ENCODE results near the gene CIB4. TPM values are rescaled to one million over a fixed set of nuclear protein-coding genes. Genes with fewer than 3 reads are reported as not detected.

The CIB4 gene
- total RNA-seq, 1 experiment from 2014 or later, result not detected

DNA sequence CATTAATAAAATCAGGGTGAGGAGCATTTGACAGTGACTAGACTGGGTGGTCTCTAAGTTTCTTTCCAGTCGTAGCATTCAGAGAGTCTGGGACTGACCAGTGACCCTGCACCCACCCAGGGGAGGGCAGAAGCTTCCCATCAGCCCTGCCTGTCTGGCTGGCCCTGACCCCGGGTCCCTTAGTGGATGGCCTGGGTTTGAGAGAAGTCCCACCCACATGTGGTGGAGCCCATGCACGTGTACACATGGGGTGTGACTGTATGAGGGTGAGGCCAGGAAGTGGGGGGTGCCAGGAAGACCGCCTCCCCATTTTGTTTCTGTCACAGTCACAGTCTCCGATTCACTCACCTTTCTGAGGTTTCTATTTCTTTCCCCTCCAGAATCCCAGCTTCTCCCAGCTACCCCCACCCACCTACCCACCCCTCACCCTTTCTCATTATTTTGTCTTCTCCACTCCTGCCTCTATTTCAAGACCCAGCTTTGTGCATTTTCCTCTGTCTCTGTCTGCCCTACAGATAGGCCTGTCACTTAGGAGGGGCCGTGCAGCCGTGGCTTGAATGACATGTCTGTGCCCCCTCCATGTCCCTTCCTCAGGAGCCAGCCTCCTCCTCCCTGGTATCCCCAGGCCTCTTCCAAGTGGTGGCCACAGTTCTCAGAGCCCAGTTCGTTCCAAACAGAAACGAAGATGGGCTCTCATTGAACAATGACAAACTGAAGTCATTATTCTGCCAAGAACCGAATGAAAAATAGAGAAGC is 13.6 kb downstream of the CIB4 start:
- no TSS peak for BruUV-seq (replicated peaks)
- Histone ChIP-seq H3K27me3 (ENCODE audit: insufficient read depth, low read depth) (no peaks in the 10 kb centered on the region), H3K27ac (no peak overlapping the region), H3K9me3 (ENCODE audit: insufficient read depth, low read depth) (no peaks in the 10 kb centered on the region), H3K4me2 (no peak overlapping the region), H4K20me1 (ENCODE audit: insufficient read depth) (no peaks in the 10 kb centered on the region), H3K4me3 (no peak overlapping the region), H3K36me3 (ENCODE audit: low read depth) (no peaks in the 10 kb centered on the region), H3F3A (ENCODE audit: insufficient read depth, low read depth) (no peaks in the 10 kb centered on the region; the same call in 1 of the 2 replicates), H3K4me1 (replicated peaks; ENCODE audit: insufficient read depth) (peaks cover 27% of the 10 kb centered on the region), H2AFZ (no peak overlapping the region), H3K9me2 (ENCODE audit: insufficient read depth) (no peaks in the 10 kb centered on the region), H3K79me2 (ENCODE audit: low read depth) (no peaks in the 10 kb centered on the region)
- POLR2A ChIA-PET (ENCODE audit: unreplicated experiment), result no interaction called here
- intact Hi-C loops (cut with micrococcal nuclease; ENCODE audit: unreplicated experiment), result no loop called here
- DNase-seq, result no peak
- no peak for TF ChIP-seq EZH2 (IDR thresholded peaks at IDR 0.05; ENCODE audit: low read depth)
- TF ChIP-seq, protein P1, sequence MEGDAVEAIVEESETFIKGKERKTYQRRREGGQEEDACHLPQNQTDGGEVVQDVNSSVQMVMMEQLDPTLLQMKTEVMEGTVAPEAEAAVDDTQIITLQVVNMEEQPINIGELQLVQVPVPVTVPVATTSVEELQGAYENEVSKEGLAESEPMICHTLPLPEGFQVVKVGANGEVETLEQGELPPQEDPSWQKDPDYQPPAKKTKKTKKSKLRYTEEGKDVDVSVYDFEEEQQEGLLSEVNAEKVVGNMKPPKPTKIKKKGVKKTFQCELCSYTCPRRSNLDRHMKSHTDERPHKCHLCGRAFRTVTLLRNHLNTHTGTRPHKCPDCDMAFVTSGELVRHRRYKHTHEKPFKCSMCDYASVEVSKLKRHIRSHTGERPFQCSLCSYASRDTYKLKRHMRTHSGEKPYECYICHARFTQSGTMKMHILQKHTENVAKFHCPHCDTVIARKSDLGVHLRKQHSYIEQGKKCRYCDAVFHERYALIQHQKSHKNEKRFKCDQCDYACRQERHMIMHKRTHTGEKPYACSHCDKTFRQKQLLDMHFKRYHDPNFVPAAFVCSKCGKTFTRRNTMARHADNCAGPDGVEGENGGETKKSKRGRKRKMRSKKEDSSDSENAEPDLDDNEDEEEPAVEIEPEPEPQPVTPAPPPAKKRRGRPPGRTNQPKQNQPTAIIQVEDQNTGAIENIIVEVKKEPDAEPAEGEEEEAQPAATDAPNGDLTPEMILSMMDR (conservative IDR thresholded peaks at IDR 0.05), result no peak
- CTCF ChIA-PET, result no interaction called here

DNA sequence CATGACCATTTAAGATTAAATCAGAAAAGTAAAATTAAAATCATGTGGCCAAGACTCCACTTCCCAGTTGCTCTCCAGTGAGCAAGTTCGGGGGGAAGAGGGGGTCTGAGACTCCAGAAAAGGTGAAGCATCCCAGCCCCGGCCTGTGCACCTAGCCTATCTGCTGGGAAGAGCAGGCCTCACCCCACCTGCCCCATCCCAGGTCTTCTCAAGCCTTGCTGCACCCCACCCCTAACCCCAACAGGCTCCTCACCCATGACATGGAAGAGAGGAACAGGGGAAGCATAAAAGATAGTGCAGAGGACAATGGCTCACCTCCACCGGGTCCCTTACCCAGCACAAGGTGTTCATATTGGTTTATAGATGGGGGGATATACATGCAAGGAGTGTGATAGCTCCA is 14.6 kb downstream of the CIB4 start:
- CTCF ChIA-PET, result interaction anchor here (0.7 kb wide), 1 partner anchor 442 kb away, joined by 4 read pairs; no protein-coding TSS in a partner anchor
- intact Hi-C loops (cut with micrococcal nuclease; ENCODE audit: unreplicated experiment), result no loop called here

DNA sequence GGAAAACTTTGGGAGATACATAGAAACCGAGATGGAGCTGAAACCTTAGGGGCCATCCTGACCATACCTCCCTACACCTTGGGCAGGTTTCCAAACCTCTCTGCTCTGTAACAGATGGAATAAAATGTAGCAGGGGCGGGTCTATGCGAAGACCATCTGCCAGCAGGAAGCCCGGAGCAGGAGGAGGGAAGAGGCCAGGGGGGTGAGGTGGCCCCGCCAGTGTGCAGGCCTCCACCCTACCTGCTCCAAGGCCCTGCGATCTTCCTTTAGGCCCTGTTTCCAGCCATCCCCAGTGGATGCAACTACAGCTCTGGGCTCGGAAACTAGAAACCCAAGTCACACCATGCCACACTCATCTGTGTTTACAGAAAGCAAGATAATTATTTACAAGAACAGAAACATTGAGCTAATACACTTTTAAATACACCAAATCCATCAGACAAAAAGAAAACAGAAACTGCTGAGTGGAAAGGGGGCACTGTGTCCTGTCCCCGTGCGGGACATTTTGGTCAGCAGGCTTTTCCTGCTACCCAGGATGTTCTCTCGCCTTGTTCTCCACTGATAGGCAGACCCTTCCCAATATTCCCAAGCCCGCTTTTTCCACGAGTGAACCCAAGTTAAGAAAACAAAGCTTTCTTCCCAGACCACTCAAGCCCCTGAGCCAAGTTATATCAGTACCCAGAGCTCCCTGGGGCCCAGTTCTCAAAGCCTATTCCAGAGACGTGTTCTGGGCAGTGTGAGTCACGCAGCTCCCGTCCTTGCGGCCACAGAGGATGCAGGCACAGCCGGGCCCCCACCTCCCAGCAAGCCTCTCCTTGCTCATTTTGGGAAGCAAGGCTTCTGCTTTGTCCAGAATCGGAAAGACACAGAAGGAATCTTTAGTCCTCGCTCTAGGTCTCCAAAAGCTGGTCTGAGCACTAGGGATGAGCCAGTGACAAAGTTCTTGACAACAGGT is 17.3 kb downstream of the CIB4 start:
- H2AFZ ChIP-seq, result no peak overlapping the region
- H4K20me1 ChIP-seq (ENCODE audit: insufficient read depth), result no peaks in the 10 kb centered on the region
- H3F3A ChIP-seq (ENCODE audit: insufficient read depth, low read depth), result peaks cover 10% of the 10 kb centered on the region
- no peak overlapping the region for H3K4me2 ChIP-seq
- no peak overlapping the region for H3K4me3 ChIP-seq
- BruUV-seq (replicated peaks), result no TSS peak
- H3K27me3 ChIP-seq (ENCODE audit: insufficient read depth, low read depth), result peaks cover 16% of the 10 kb centered on the region; the same call in 1 of the 2 replicates
- DNase-seq, result no peak
- H3K27ac ChIP-seq, result no peak overlapping the region
- H3K9me3 ChIP-seq (ENCODE audit: insufficient read depth, low read depth), result no peaks in the 10 kb centered on the region
- H3K9me2 ChIP-seq (ENCODE audit: insufficient read depth), result no peaks in the 10 kb centered on the region
- intact Hi-C loops (cut with micrococcal nuclease; ENCODE audit: unreplicated experiment), result no loop called here
- TF ChIP-seq, protein P1 (conservative IDR thresholded peaks at IDR 0.05), result no peak
- TF ChIP-seq EZH2 (IDR thresholded peaks at IDR 0.05; ENCODE audit: low read depth), result no peak
- H3K79me2 ChIP-seq (ENCODE audit: low read depth), result no peaks in the 10 kb centered on the region
- no peaks in the 10 kb centered on the region for H3K36me3 ChIP-seq (ENCODE audit: low read depth)
- ChIA-PET POLR2A (ENCODE audit: unreplicated experiment) (no interaction called here), CTCF (no interaction called here)
- peaks cover 19% of the 10 kb centered on the region for H3K4me1 ChIP-seq (replicated peaks; ENCODE audit: insufficient read depth)

More for the DNA sequence above, 14.6 kb downstream of the CIB4 start:
- Histone ChIP-seq H2AFZ (no peak overlapping the region), H3F3A (ENCODE audit: insufficient read depth, low read depth) (peaks cover 5% of the 10 kb centered on the region), H3K9me2 (ENCODE audit: insufficient read depth) (no peaks in the 10 kb centered on the region), H4K20me1 (ENCODE audit: insufficient read depth) (no peaks in the 10 kb centered on the region), H3K27ac (no peak overlapping the region), H3K36me3 (ENCODE audit: low read depth) (no peaks in the 10 kb centered on the region), H3K9me3 (ENCODE audit: insufficient read depth, low read depth) (no peaks in the 10 kb centered on the region), H3K4me3 (no peak overlapping the region), H3K4me2 (no peak overlapping the region), H3K4me1 (replicated peaks; ENCODE audit: insufficient read depth) (peaks cover 30% of the 10 kb centered on the region), H3K79me2 (ENCODE audit: low read depth) (no peaks in the 10 kb centered on the region), H3K27me3 (ENCODE audit: insufficient read depth, low read depth) (no peaks in the 10 kb centered on the region)
- TF ChIP-seq, protein P1 (conservative IDR thresholded peaks at IDR 0.05), result no peak
- no peak for TF ChIP-seq EZH2 (IDR thresholded peaks at IDR 0.05; ENCODE audit: low read depth)
- POLR2A ChIA-PET (ENCODE audit: unreplicated experiment), result no interaction called here
- DNase-seq, result no peak
- no TSS peak for BruUV-seq (replicated peaks)

Data from PC-9 (cell line).